ENCODE results near the gene ZNF618.

Gene ZNF618

DNA sequence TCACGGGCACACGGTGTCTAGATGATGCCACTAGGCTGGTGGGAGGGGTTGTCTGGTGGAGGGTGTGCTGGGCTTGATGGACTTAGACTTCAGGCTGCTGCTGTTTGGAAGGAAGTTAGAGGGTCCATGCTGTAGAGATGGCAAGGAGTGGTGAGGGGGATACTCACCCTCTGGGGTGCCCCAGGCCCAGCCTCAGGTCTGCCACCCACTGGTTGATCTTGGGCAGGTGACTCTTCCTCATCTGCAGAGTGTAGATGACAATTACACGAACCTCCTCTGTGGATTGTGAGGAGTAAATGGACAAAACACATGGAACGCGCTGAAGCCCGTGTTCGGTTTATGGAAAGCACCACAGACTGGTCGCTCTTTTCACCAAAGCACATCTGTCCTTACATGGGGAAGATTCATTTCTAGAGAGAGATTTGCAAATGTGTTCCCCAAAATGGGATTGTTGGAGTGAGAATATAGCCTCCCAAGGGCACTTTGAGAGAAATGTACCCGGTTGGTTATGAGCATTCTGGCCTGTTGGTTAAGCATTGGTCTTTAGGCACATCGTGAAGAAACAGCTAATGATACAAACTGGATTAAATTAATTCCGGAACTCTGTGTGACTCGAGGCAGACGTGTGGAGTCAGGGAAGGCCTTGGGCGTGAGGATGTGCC is 58.2 kb downstream of the ZNF618 start:
- DNase-seq (ENCODE audit: low read depth, low spot score) = no peak

DNA sequence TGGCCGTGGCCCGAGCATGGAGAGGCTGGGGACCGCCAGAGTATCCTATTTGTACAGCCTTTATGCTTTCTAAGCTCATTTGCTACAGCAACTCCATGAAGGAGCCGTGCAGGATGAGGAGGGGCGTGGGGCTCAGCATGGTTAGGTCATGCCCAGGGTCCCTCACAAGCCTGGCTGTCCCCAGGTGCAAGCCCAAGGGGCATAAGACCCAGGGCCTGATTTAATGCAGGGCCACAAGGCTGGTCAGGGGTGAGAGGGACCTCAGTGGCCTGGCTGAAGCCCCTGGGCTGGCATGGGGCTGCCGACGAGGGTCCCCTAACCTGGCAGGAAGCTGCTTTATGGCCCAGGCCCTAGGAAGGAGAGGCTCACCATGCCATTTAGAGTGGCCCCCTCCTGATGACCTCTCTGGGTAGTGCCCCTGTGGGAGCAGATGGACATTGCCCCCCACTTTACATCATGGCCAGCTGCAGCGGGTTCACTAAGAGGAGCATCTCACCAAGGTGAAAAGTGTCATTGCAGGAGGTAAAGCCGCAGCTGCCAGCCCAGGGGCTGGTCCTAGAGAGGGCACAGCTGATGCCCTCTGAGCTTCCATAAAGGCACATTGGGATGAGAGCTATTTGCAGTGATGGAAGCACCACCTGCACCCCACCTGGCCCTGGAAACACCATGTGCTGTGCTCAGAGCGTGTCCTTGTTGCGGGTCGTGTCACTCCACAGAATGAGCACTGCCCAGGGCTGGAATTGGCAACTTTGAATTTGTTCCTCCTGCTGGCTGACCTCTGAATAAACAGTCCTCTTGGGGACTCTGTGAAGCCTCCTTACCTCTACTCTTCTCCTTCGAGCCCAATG is 58.9 kb downstream of the ZNF618 start:
- no peak for DNase-seq (ENCODE audit: low read depth, low spot score)

DNA sequence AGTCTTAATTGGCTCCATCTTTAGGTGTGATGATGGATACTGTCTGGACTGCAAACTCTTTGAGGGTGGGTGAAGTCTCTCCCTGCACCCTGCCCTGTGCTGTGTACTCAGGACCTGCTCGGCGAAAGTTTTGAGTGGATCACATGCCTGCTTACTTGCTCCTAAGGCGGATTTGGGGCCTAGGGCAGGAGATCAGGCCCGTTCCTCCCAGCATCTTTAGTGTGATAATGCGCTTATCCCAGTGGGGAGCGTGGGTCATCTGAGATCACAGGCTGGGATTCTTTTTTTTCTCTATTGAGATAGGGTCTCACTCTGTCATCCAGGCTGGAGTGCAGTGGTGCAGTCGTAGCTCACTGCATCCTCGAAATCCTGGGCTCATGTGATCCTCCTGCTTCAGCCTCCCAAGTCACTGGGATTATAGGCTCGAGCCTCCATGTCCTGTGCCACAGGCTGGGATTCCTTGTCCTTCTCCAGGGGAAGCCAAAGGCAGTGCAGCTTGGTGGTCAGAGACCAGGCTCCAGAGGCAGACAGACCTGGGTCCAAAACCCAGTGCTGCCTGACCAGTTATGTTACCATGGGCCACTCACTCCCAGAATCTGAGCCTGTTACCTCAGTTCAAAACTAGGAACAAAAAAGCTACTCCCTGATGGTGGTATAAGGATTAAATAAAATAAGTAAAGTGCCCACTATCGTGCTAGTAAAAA is 59.7 kb downstream of the ZNF618 start:
- DNase-seq (ENCODE audit: low read depth, low spot score) = no peak

DNA sequence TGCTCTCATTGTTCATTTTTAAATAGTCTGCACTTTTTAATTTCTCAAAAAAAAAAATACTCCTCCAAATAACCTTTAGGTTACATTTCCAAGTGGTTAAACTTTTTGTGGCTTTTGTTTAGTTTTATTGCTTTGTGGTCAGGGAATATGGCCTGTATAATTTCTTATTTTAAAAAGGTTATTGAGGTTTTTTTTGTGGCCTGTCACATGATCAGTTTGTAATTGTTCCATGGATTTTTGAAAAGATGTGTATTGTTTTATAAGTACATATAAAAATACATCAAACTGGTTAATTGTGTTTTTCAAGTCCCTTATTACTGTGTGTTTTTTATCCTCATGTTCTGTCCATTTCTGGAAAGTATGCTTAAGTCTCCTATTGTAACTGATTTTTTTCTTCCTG is 64.0 kb downstream of the ZNF618 start:
- no peak for DNase-seq (ENCODE audit: low read depth, low spot score)

DNA sequence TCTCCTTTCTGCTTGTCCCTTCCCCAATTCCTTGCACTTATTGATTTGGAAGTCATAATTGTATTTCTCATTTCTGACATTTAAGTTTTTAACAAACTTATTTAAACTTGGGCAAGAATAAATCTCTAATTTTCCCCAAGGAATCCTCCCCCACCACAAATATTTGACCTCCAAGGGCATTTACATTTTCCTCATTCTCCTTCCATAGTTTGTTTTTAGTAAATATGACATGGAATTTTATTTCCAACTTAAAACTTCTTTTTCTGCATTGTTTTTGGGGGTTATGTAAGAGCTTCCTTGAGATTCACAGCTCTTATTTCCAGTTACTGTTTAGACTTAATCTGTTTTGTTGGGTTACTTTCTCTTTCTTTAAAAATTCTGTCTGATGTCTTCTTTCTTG is 64.9 kb downstream of the ZNF618 start:
- no peak for DNase-seq (ENCODE audit: low read depth, low spot score)

DNA sequence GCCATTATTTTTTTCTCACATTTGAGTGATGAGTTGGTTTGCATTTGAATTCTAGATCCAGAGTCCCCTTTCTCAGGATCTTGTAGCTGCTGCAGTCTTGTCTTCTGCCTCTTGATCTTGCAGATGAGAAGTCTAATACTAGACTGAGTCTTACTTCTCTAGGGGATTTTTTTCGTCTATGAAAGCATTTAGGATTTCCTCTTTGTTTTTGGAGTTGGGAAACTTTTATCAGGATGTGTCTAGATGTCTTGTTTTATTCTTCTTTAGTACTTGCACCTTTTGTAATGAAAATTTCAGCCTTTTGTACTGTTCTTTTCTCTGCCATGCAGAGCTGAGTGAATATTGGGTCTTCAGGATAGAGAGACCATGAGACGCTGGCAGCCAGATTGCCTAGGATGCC is 65.4 kb downstream of the ZNF618 start:
- no peak for DNase-seq (ENCODE audit: low read depth, low spot score)

DNA sequence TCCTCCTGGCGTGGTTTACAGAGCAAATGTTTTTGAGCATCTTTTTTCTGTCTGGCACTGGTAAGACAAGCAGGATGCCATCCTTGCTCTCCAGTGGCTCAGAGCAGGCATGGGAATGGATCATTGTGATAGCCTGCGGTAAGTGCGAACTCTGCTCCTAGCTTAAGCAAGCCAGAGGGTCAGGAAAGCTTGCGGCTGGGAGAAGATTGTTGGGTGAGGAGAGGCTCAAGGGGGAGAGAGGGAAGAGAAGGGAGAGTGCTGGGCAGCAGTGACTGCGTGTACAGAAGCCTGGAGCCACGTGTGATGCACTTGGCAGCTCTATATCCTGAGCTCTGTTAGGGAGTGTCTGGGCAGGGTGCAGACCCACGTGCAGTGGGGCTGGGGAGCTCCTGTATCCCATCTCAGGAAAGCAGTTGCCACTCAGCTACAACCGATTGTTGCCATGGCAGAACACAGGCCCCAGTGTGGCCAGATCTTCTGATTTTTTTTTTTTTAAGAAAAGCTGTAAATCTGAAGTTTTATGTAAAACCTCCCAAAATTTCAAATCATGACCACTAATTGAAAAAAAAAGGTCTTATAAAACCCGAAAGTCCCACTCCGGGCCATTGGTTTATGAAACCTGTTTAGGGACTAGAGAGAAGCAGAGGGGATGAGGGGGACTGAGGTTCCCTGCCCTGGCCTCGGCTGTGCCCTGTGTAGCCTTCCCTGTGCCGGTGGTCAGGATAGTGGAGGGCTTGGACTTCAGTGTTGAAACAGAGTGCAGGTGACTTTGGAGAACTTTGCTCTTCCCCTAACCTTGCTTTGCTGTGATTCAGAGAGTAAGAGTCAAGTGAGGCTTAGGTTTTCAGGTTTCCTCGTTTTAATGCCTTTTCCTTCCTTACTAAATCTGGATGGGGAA is 67.3 kb downstream of the ZNF618 start:
- no peak for DNase-seq (ENCODE audit: low read depth, low spot score)

DNA sequence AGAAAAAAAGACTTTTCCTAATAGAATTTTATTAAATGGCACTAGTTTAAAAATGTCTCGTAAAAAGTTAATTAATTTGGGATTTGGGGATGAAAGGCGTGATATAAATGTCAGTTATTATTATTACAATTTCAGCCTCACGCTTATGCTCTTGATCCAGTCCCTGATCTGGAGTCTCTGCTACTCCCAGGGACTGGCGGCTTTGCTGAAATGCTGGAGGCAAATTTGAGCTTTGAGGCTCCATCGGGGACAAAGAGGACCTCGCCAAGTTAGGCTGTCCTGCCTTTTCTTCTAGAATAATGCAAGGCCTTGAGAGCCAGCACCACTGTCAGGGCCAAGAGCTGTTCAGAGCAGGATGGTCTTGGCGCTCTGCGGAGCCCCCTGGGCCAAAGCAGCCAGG is 69.7 kb downstream of the ZNF618 start:
- no peak for DNase-seq (ENCODE audit: low read depth, low spot score)

DNA sequence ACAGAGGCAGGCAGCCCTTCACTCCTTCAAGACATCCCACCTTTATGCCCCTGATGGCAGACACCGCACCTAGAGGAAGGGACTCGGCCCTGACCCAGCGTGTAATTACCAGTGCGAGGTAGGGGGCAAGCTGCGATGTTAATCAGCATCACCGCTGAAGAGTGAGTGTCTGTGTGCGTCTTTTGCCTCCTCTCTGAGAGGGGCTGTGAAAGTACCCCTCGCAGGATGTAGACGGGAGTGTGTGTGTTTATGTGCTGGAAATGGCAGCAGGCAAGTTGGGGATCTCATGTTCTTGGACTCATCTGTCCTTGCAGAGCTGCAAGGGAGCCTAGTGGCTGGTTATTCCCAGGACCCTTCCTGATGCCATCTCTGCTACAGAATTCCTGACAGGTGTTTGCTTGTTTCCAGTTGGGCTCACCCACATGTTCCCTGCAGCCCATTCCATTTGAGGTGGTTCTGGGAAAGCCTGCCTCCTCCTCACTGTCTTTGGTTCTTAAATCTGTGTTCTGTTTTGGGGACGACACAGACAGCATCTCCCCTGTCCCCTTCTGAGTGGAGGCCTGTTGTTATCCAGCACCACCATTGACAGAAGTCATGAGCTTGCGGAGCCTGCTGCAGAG is 70.5 kb downstream of the ZNF618 start:
- DNase-seq (ENCODE audit: low read depth, low spot score) = no peak

DNA sequence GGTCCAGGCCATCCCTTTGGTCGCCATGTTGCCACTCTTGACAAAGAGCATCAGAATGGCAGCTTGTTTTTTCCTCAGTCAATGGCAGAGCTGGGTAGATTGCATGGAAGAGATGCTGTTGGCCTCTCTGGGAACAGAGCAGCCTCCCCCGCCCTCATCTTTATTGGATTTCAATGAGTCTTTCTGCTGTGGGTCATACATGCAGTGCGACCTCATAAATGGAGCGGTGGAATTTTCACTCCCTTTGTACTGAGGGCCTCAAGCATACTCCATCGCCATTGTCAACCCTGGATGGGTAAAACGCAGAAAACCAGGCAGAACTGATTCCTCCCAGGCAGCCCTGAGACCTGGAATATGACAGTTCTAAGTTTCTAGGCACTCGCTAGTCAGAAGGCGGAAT is 71.8 kb downstream of the ZNF618 start:
- no peak for DNase-seq (ENCODE audit: low read depth, low spot score)

DNA sequence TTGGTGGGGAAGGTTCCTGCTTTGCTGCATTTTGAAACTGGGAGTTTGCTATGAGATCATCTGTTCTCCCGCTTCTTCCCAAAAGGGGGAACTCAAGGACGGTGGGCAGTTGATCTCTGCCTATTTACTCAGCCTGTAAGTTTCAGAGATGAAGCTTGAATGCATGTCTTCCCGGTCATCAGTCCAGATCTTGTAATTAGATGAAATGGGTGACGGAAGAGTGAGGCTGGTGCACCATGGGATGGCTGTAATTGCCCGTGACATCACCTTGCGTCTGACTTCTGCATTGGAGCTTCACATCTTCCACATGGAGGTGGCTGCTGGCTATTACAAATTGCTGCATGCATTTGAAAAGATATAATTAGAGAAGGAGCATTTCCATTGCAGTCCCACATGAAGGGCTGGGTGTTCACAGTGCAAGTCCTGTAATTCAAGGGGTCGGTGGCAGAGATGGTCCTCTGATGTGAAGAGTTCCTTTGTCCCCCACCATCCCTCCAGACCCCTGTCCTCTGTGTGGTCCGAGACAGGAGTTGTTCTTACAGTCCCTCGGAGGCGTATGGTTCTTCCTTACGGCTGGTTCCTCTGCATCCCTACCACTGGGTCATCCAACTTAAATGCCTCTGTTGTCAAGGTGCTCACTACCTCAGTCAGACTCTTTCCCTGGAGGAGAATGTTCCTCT is 72.9 kb downstream of the ZNF618 start:
- DNase-seq (ENCODE audit: low read depth, low spot score) = no peak

DNA sequence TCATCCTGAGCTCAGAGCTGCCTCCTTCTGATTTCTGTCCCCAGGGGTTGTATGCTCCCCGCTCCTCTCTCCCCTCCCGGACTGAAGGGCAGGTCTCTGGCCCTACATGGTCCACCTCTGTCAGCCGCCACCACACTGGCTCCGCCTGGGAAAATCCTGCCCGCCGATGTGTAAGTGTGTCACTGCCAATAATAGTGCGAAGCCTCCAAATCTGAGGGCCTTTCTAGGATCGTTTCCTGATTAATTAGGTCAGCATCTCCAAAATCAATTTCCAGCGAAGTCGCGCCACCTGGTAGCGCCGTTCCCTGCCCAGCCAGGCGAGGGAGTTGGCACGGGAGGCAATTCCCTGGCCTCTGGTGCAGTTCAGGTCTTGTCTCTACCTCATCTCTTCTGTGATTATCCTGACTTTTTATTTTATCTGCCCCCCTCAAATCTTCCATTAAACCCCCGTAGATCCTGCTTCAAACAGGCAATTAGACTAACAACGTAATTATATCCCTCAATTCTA is 73.5 kb downstream of the ZNF618 start:
- DNase-seq (ENCODE audit: low read depth, low spot score) = no peak

DNA sequence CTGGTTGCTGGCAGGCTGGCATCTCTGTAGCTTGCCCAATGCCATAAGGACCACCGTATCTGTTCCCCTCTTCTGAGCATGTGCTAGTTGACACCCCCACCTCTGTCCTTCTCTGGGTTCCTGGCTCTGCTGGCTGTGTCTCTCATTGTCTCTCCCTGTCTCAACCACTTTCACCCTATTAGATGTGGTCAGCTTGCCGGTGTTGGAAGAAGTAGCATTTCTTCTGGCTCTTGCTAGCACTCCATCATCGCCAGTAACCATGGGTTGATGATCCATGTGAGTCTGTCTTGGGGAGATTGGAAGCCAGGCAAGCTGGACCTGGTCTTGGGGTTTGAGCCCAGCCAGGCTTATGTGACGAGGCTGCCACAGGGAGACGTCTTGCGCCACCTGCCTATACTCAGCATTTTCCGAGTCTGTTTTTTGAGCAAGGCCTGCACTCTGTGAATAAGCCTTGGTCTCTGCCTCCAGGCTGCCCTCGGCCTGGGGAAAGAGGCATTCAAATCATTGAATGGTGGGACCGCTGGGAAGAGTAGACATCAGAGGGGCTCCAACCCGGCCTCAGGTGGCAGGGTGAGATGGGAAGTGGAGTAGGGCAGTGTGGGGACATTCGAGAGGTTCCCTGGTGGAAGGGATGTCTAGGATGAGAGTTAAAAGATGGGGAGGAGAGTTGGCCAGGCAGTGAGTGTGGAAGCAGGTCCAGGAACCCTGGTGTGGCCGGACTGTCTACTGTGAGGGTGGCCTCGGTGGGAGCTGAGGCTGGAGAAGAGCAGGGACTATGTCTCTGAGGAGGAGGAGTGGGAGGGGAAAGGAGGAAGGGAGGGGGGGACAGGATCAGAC is 74.3 kb downstream of the ZNF618 start:
- no peak for DNase-seq (ENCODE audit: low read depth, low spot score)

DNA sequence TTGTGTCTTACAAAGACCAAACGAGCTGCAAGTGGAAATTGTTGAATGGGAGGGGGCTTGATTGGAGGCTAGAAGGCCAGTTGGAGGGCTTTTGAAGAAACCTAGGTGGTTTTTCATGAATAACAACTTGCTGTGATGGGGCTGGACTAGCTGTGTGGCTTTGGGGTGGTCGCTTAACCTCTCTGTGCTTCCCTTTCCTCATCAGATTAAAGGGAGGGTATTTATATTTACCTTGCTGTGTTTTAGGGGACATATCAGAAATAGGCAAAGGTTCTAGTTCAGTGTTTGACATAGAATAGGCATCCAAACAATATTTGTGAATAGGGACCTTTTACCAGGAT is 74.9 kb downstream of the ZNF618 start:
- no peak for DNase-seq (ENCODE audit: low read depth, low spot score)

DNA sequence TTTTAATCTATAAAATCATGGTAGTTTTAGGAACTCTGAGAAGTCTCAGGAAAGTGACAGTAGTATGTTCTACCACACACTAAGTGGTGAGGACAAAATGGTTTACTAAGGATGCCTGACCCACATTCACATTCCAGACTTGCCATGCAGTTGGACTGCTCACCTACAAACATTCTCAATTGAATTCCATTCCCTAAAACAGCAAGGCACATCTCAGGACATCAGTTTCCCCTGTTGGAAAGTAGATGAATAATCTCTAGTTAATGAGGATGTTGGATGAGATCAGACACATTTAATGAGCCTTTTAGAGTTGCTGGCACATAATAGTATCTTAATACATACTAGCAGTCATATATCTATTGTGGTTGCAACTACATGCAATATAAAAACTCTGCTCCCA is 76.6 kb downstream of the ZNF618 start:
- peak; percentile 25 for DNase-seq (ENCODE audit: low read depth, low spot score)

DNA sequence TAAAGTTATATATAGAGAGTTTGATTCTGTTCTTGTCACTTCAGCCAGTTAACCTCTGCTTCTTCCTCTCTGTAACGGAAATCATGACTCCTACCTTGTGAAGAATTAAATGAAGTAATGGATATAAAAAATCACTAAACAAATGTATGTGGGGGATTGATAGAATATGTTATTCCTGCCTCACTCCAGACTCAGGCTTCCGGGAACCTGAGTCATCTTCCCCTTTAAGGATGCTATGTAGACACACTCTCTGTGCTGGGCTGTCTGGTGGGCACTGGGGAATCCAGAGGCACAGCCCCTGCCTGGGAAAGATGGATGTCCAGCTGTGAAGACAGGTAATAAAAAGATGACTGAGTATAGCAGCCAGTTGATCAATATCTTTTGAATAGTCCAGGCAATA is 77.4 kb downstream of the ZNF618 start:
- no peak for DNase-seq (ENCODE audit: low read depth, low spot score)

DNA sequence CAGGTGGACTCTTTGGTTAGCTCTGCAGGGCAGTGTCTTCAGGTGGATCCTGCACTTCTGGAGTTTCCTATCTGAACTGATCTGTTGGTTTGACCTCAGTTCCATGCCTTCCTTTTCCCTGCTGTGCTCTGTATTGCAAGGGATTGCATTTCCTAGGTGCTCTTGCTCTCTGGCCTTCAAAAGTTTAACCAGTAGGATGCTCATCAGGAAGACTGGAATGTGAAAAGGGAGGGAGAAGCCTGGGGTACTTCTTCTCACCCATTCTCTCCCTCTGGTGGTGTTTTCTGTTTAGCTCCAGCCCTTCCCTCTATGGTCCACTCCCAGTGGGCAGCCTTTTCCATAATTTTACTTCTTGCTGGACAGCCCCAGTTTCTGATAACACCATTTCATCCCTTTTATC is 78.5 kb downstream of the ZNF618 start:
- no peak for DNase-seq (ENCODE audit: low read depth, low spot score)

DNA sequence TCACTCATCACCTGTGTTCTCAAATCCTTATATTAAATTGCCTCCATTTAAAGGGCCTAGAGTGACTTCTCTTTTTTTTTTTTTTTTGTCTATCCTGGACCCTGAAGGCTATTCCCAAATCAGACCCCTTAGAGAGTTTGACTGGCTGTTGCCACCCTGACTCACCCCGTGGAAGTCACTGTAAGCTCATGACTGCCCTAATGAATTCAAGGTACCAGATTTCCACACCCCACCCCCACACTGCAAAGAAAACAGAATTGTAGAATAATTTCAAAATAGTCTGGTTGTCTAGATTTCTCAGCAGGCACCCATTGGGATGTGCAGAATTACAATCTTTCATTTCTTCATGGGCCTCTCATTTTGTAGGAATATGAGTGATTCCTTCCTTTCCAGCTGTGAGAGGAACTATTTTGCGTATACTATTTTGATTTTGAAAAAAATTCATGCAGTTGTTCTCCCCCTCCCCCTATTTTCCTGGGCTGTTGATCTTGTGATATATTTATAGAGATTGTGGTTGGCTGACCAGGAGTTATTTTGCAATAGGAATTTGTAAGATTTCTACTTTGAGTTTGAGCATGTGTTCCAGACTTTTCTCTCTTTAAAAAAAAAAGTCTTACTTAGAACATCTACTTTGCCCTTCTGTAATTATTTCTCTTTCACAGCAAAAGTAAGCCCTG is 79.1 kb downstream of the ZNF618 start:
- peak; percentile 65 for DNase-seq (ENCODE audit: low read depth, low spot score)

DNA sequence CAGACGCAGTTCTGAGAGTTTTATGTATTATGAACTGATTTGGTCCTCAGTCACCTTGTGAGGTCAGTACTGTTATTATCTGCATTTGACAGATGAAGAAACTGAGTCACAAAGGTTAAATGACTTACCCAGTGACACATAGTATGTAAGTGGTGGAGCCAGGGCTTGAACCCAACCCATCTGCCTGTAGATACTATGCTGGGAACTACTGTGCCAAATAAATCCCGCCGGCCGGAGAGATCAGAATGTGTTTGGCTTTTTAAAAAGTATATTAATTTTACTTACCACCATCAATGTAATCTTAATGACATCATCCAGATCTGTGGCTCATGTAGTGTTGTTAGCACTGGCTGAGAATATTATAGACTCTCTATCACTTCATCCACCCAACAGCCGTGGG is 80.8 kb downstream of the ZNF618 start:
- no peak for DNase-seq (ENCODE audit: low read depth, low spot score)

Measured in astrocyte of the hippocampus (primary cell).